ENCODE measurements around the gene JPH3.

GRCh38 chr16:87687126-87687910, 85.0 kb downstream of the JPH3 start:
- no peak for TF ChIP-seq CTCF (conservative IDR thresholded peaks at IDR 0.05)
- TF ChIP-seq ZFX (IDR thresholded peaks at IDR 0.05), result no peak

Data from C4-2B (cell line).